Hippocampal formation (tissue), 2 donors: ENCODE results near the gene FGF19.

Source experiments
- DNase-seq, 2 donors: peaks; one replicate each; lab custom pipeline; 2025; lab: John Stamatoyannopoulos, UW

FGF19 gene

GRCh38 chr11:69703768-69704507, at the start of gene FGF19:
FGF19 (minus strand) TSS chr11:69704022; CDS start chr11:69703876, 146 bp downstream.
- no peak for DNase-seq

- DNase-seq: no peak
Observed at GRCh38 chr11:69752890-69753289, 49.1 kb upstream of the FGF19 start.

GRCh38 chr11:69750875-69751597, 47.2 kb upstream of the FGF19 start:
- no peak for DNase-seq

- DNase-seq: no peak
Observed at GRCh38 chr11:69750108-69750850, 46.5 kb upstream of the FGF19 start.

- no peak for DNase-seq
Observed at GRCh38 chr11:69748637-69749036, 44.8 kb upstream of the FGF19 start.

GRCh38 chr11:69746752-69747742, 43.2 kb upstream of the FGF19 start:
- no peak for DNase-seq

GRCh38 chr11:69746140-69746539, 42.3 kb upstream of the FGF19 start:
- no peak for DNase-seq

GRCh38 chr11:69745201-69745600, 41.4 kb upstream of the FGF19 start:
- no peak for DNase-seq

GRCh38 chr11:69744435-69744834, 40.6 kb upstream of the FGF19 start:
- no peak for DNase-seq

- no peak for DNase-seq
Observed at GRCh38 chr11:69734841-69735240, 31.0 kb upstream of the FGF19 start.

GRCh38 chr11:69734367-69734766, 30.5 kb upstream of the FGF19 start:
- no peak for DNase-seq

- no peak for DNase-seq
Observed at GRCh38 chr11:69732910-69733309, 29.1 kb upstream of the FGF19 start.

GRCh38 chr11:69731110-69731509, 27.3 kb upstream of the FGF19 start:
- no peak for DNase-seq

GRCh38 chr11:69730500-69730899, 26.7 kb upstream of the FGF19 start:
- DNase-seq: no peak

GRCh38 chr11:69729252-69729651, 25.4 kb upstream of the FGF19 start:
- no peak for DNase-seq

GRCh38 chr11:69727266-69727665, 23.4 kb upstream of the FGF19 start:
- DNase-seq: no peak

GRCh38 chr11:69726481-69726880, 22.7 kb upstream of the FGF19 start:
- no peak for DNase-seq

- no peak for DNase-seq
Observed at GRCh38 chr11:69726019-69726418, 22.2 kb upstream of the FGF19 start.

- DNase-seq: no peak
Observed at GRCh38 chr11:69721745-69722144, 17.9 kb upstream of the FGF19 start.

GRCh38 chr11:69721106-69721505, 17.3 kb upstream of the FGF19 start:
- DNase-seq: no peak

- DNase-seq: no peak
Observed at GRCh38 chr11:69718912-69719311, 15.1 kb upstream of the FGF19 start.

GRCh38 chr11:69718147-69718546, 14.3 kb upstream of the FGF19 start:
- DNase-seq: no peak
